Measurements from ENCODE around the gene FAM3B.

FAM3B gene

DNA sequence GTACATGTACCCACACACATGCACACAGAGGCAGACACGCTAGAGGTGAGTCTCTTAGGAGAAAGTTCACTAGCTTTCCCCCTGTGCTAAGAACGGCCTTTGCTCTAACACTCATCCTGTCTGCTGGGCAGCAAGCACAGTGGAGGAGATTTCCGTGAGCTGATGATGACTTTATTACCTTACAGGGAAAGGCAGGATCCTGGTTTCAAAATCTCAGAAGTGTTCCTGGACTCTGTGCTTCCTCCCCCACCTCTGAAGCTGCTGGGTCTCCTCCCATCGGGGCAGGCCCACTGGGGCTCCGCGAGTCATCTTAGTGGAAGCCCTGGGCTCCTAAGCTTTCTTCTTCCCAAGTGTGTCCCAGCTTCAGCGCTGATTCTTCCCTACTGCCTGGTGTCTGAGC is 2.7 kb downstream of the FAM3B start:
- DNase-seq: no peak

DNA sequence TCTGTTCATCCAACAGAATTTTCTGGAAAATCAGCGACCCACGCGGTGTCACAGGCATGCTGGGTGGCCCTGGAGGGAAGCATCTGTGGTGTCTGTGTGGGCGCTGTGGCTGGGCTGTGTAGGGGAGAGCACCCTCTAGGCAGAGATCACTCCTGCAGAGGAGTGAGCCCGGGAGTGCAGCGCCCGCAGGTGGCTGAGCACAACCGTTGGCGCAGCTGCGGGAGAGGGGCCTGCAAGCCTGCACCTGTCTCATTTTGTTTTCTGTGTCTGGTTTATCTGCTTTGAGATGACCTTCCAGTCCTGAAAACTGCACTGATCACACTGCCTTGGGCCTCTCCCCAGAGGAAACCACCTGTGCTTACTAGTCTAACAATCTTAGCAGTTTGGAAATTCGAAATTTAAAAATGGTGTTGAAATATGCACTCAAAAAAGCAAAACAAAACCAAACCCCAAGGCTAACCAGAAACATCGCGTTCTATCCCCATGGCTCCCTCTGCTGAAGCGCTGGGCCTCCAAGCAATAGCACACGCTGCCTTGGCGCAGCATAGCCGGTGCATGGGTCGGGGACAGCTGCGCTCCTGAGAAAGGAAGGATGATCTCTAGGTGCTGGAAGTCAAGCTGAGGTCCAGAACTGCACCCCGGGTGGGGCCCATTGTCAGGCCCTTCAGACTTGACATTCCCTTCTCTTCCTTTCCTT is 4.8 kb downstream of the FAM3B start:
- DNase-seq: no peak

DNA sequence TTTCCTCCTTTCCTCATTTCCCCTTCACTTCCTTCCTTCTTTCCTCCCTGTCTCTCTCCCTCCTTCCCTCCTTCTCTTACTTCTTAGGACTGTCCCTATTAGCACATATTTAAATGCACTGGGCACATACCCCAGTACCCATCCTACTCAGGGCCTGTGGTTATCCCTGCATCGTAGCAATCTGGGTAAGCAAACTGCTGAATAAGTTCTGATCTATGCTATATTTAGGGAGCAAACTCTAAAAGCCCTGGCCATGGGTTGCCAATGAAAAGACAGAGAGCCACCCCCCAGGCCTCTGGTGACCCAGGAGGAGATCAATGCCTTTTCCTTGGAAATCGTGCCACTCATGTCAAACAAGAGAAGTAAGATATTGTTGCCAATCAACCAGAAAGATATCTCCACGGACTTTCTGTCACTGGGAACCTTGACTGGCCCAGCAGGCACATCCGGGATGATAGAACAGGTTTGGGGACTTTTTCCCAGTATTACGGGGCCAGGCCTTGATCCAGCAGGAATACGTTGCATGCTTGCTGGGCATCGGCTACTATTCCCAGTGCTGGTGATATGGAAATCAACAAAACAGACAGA is 5.4 kb downstream of the FAM3B start:
- no peak for DNase-seq

GRCh38 chr21:41322496-41323382 is 6.1 kb downstream of the FAM3B start:
- no peak for DNase-seq

- DNase-seq: no peak
Observed at GRCh38 chr21:41325138-41325912, 8.7 kb downstream of the FAM3B start.

GRCh38 chr21:41326414-41327080 is 9.9 kb downstream of the FAM3B start:
- DNase-seq: no peak

DNA sequence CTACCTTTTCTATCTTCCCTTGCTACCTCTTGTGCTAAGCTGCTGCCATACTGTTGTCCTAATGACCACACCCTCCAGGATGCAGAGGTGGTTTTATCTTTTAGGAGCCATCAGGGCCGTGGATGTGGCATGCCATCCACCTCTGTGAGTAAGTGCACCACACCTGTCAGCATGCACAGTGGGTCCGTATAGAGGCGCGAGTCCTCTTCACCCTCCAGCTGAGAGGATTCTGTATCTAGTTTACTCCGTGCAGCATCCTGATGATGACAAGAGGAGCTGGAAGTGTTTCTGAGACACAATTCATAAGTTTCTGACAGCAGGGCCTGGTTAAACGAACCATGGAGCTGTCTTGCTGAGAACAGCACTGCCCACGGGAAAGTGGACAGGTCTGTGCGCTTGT is 11.2 kb downstream of the FAM3B start:
- no peak for DNase-seq

DNA sequence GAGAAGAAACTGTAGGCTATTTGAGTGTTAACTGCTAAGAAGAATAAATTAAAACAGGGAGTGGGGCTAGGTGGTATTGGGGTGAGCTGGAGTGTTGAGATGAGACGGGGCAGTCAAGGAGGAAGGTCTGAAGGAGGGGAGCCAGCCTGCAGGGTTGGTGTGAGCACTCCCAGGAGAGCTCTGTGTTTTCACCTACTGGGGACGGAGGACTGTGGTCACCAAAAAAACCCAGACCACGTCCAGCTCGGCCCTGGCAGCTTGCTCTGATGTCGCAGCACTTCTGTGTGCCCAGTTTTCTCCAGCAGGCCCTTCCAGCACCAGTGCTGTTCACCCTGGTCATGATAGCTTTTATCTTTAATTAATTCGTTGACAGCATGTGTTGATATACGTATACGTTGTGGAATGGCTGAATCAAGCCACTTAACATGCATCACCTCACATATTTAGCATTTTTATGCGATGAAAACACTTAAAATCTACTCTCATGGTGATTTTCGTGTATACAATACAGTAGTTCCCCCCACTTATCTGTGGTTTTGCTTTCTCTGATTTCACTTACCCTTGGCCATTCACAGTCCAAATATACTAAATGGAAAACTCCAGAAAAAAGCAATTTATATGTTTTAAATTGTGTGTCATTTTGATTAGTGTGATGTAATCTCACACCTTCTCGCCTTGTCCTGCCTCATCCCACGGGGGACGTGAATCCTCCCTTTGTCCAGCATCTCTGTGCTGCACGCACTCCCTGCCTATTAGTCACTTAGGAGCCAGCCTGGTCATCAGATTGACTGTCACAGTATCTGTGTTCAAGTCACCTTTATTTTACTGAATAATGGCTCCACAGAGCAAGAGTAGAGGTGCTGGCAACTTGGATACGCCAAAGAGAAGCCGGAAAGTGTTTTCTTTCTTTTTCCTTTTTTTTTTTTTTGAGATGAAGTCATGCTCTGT is 12.3 kb downstream of the FAM3B start:
- no peak for DNase-seq

GRCh38 chr21:41333752-41334151 is 17.2 kb downstream of the FAM3B start:
- no peak for DNase-seq

DNA sequence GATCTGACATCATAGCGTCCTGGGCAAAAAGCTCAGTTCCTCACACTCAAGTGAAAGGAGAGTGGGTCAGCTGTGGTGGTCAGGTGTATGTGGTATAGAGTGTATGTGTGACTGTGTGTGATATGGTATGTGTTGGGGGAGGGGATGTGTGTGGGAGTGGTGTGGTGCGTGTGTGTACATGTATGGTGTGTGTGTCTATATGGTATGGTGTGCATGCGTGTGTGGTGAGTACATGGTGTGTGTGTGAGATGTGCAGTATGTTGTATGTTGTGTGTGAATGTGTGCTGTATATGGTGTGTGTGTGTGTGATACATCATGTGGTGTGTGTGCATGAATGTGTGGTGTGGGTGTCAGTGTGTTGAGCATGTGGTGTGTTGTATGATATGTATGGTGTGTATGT is 20.9 kb downstream of the FAM3B start:
- DNase-seq: no peak

DNA sequence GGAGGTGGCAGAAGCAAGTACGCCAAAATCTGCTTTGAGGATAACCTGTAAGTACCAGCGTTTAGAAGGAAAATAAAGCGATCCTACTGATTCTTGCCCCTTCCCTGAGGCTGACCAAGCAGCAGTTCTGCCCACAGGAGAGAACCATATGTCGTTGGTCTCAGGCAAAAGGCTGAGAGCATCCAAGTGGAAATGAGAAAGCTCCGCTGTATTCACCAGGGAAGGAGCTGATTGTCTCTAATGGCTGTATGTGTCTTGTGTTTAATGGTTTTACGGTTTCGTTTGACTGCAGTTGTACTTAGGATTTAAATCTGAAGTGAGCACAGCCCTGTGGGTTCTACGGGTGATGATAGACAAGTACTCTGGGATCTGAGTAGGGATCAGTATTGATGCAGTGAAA is 21.9 kb downstream of the FAM3B start:
- no peak for DNase-seq

- DNase-seq: no peak
Observed at GRCh38 chr21:41342035-41342434, 25.4 kb downstream of the FAM3B start.

GRCh38 chr21:41344146-41344545 is 27.5 kb downstream of the FAM3B start:
- no peak for DNase-seq

- DNase-seq: no peak
Observed at GRCh38 chr21:41345356-41345755, 28.8 kb downstream of the FAM3B start.

DNA sequence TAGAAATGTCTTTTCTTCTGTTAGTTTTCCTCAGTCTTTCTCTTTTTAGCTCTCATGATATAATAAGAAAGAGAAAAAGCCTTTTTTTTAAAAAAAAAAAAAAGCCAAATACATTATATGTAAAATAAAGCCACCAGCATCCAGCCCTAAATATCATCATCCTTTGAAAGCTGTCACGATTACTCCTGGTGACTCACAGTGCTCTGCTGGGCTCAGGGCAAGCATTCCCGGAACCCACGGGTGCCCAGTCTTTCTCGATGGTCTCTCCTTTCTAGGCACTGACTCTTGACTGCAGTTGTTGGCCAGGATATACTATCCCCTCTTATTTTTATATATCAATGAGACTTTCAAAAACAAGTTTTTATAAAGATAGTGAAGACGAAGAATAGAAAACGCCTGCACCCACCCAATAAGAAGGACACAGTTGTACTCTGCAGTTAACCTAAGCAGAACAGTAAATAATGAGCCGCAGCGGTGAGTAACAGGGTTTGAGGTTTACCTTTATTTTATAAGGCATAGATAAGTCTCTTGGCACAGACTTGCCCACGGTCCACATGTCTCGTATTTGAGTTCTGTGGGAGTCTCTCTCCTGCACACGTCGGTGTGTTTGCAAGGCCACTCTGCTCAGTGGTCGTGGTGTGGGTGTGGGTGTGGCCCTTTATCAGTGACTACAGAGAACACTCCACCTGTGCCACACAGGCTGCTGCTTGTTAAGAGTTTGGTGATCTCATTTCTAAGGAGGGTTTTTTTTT is 29.5 kb downstream of the FAM3B start:
- no peak for DNase-seq

DNA sequence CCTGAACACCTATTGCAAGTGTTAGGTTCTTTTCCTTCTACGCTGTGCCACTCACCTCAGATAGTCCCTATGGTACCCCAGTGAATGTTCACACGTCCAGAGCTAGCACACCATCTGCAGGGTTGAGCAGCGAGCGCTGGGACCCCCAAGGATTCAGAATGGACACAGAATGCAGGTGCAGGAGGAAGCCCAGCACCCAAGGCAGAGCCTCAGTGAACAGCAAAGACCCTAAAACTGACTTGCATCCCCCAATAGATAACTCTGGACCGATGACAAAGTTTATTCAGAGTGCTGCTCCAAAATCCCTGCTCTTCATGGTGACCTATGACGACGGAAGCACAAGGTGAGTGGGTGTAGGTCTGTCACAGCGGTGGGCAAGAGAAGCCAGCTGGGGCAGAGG is 30.2 kb downstream of the FAM3B start:
- DNase-seq: no peak

GRCh38 chr21:41348434-41348833 is 31.8 kb downstream of the FAM3B start:
- DNase-seq: no peak

GRCh38 chr21:41349126-41349525 is 32.5 kb downstream of the FAM3B start:
- no peak for DNase-seq

DNA sequence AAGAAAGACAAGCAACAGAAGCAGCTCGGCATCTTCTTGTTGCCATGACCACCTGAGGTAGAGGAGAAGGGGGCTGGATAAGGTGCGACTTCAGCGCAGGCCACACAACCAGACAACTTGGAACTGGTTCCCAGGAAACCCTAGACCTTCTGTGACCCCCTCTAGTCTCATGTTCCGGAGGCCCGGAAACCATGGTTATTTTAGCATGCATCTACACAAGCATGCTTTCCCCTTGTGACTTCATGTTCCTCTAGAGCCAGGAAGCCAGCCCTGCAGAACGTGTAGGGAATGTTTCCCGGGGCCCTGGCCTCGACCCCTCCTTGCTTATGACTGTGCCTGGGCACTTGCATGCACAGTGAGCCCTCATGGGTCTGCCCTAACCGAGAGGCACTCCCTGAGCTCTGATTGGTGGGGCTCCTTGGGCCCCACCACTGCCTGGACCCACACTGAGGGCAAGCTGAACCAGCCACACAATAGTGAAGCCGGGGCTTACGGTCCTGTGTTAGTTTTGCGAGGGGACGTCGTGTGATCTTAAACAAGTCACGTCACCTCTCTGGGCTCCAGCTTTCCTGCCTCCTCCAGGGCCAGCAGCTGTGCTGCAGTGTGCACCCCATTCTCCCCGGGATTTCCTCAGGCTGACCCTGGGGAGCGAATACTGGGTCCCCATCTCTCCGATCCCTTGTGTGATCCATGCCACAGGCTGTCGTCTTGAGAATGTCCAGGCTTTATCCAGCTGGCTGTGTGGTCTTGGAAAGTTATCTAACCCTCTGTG is 33.2 kb downstream of the FAM3B start:
- DNase-seq: no peak

Data from stimulated activated naive CD4-positive, alpha-beta T cell treated with Interleukin-2 at 50 U/mL for 16 hours (primary cell).